ENCODE measurements around the gene LBH.

DNA sequence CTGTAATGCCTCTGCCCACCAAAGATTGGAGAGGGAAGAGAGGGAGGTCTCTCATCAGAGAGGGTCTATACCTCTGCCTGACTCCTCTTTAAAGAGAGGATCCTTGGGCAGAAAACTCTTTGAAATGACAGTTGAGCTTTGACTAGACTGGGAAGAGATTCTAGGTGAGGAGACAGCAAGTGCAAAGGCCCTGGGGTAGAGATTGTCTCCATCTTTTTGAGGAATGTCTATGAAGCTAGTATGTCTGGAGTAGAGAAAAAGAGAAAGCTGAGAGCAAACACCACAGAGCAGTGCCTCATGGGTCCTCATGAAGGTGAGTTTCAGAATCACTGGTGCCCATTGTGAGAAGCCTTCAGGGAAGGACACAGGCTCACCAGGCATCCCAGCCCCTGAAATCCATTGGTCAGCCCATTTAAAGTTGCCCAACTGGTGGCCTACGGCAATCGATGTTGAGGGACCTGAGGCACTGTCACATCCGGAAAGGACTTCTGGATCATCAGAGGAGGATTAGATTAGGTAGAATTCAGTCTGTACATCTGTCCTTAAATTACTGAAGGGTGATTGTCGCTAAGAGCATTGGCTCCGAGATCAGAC lies 31.5 kb downstream of the LBH start:
- TF ChIP-seq MYC (IDR thresholded peaks at IDR 0.05; ENCODE audit: low read depth, low read length) (no peak), FOS (IDR thresholded peaks at IDR 0.05; ENCODE audit: borderline replicate concordance, insufficient read depth, low read length) (no peak), JUN (IDR thresholded peaks at IDR 0.05; ENCODE audit: borderline replicate concordance, insufficient read depth, insufficient read length, low read depth) (no peak), POLR2AphosphoS5 (IDR thresholded peaks at IDR 0.05; ENCODE audit: insufficient read depth, low read depth, low read length) (no peak), POLR2A (IDR thresholded peaks at IDR 0.05; ENCODE audit: low read depth, low read length) (no peak), GATA2 (IDR thresholded peaks at IDR 0.05; ENCODE audit: insufficient read depth, insufficient read length, low read depth, low read length) (no peak), EZH2 (IDR thresholded peaks at IDR 0.05; ENCODE audit: borderline replicate concordance, low read depth, low read length, severe bottlenecking) (no peak)
- TF ChIP-seq, protein P1, sequence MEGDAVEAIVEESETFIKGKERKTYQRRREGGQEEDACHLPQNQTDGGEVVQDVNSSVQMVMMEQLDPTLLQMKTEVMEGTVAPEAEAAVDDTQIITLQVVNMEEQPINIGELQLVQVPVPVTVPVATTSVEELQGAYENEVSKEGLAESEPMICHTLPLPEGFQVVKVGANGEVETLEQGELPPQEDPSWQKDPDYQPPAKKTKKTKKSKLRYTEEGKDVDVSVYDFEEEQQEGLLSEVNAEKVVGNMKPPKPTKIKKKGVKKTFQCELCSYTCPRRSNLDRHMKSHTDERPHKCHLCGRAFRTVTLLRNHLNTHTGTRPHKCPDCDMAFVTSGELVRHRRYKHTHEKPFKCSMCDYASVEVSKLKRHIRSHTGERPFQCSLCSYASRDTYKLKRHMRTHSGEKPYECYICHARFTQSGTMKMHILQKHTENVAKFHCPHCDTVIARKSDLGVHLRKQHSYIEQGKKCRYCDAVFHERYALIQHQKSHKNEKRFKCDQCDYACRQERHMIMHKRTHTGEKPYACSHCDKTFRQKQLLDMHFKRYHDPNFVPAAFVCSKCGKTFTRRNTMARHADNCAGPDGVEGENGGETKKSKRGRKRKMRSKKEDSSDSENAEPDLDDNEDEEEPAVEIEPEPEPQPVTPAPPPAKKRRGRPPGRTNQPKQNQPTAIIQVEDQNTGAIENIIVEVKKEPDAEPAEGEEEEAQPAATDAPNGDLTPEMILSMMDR (IDR thresholded peaks at IDR 0.05; ENCODE audit: extremely low read depth in 1 of 2, insufficient read depth in 1 of 2, low read depth in 1 of 2, low read length in 2 of 2): no peak

All from endothelial cell of umbilical vein (primary cell).